NCI-H1105 treated with DMSO at 0.1 percent for 48 hours (cell line): ENCODE results near the gene ZNF221.
"Not testable (repeated sequence)": the region's sequence is repeated elsewhere in the genome, so short reads cannot be mapped to it uniquely, and the experiment has no call there.

ENCODE experiments used
- DNase-seq: peaks from one replicate; lab custom pipeline; 2025; lab: John Stamatoyannopoulos, UW

ZNF221 gene

GRCh38 chr19:43950834-43951645 lies at the start of gene ZNF221:
Gene ZNF221, plus strand, starts transcription at chr19:43951228. Its CDS starts 11,499 bp downstream, at chr19:43962727.
- DNase-seq, result peak; percentile 87

GRCh38 chr19:43901395-43902390 lies 49.3 kb upstream of the ZNF221 start:
- peak; percentile 27 for DNase-seq

- DNase-seq, result no peak
These were observed 48.6 kb upstream of the ZNF221 start for GRCh38 chr19:43902399-43902798.

GRCh38 chr19:43905897-43906296 lies 45.1 kb upstream of the ZNF221 start:
- no peak for DNase-seq

- no peak for DNase-seq
These were observed 44.3 kb upstream of the ZNF221 start for GRCh38 chr19:43906774-43907173.

- DNase-seq, result no peak
These were observed 42.4 kb upstream of the ZNF221 start for GRCh38 chr19:43908659-43909058.

GRCh38 chr19:43910884-43911283 lies 40.1 kb upstream of the ZNF221 start:
- DNase-seq, result no peak

GRCh38 chr19:43913383-43913782 lies 37.6 kb upstream of the ZNF221 start:
- no peak for DNase-seq

GRCh38 chr19:43914051-43914450 lies 37.0 kb upstream of the ZNF221 start:
- DNase-seq, result no peak

- DNase-seq, result no peak
These were observed 27.2 kb upstream of the ZNF221 start for GRCh38 chr19:43923875-43924274.

GRCh38 chr19:43928820-43929219 lies 22.2 kb upstream of the ZNF221 start:
- DNase-seq, result no peak

- no peak for DNase-seq
These were observed 16.7 kb upstream of the ZNF221 start for GRCh38 chr19:43934055-43934984.

- peak; percentile 86 for DNase-seq
These were observed 15.9 kb upstream of the ZNF221 start, which contains the start of gene ZNF45 for GRCh38 chr19:43934985-43935708. Gene ZNF45, minus strand, starts transcription at chr19:43935282. Its CDS starts 13,097 bp downstream, at chr19:43922185.

- DNase-seq, result no peak
These were observed 14.8 kb upstream of the ZNF221 start for GRCh38 chr19:43936188-43936587.

GRCh38 chr19:43939557-43940260 lies 11.3 kb upstream of the ZNF221 start:
- DNase-seq, result no peak

GRCh38 chr19:43940719-43941118 lies 10.3 kb upstream of the ZNF221 start:
- no peak for DNase-seq

- DNase-seq, result no peak
These were observed 9.8 kb upstream of the ZNF221 start for GRCh38 chr19:43941209-43941608.

GRCh38 chr19:43947412-43947811 lies 3.6 kb upstream of the ZNF221 start:
- DNase-seq, result not testable (repeated sequence)

GRCh38 chr19:43949803-43950202 lies 1.2 kb upstream of the ZNF221 start:
- not testable (repeated sequence) for DNase-seq

- no peak for DNase-seq
These were observed 5.8 kb downstream of the ZNF221 start for GRCh38 chr19:43956827-43957226.
